ENCODE results near the gene MAP2K2. TPM values are rescaled to one million over a fixed set of nuclear protein-coding genes. Genes with fewer than 3 reads are reported as not detected.

Gene MAP2K2
- total and polyA plus RNA-seq, 2 donors (not counting 1 experiment from before 2014, with no cell fraction given), result 138 to 181 TPM

- ChIA-PET POLR2A (interaction anchor here (0.6 to 3.0 kb wide), 2 partner anchors 41 to 81 kb away, joined by 7 to 27 read pairs; no protein-coding TSS in a partner anchor), CTCF (no interaction called here)
- peaks cover 27% of the 10 kb centered on the region for H3K79me2 ChIP-seq (ENCODE audit: control insufficient read depth, insufficient read depth, low read length)
- no peaks in the 10 kb centered on the region for H3K9me3 ChIP-seq (ENCODE audit: control extremely low read depth in 1 of 3, control insufficient read depth in 2 of 3, insufficient read depth in 1 of 3, low read length in 2 of 3)
- TF ChIP-seq CTCF (IDR thresholded peaks at IDR 0.05), result no peak
- no peak for TF ChIP-seq EZH2 (IDR thresholded peaks at IDR 0.05; ENCODE audit: borderline replicate concordance, insufficient read depth, low read depth, low read length, poor library complexity, severe bottlenecking)
- H2AFZ ChIP-seq (ENCODE audit: insufficient read depth, low read depth, low read length, poor library complexity, severe bottlenecking), result peak overlapping the region; percentile 9
- H3K27ac ChIP-seq (ENCODE audit: low read length in 2 of 2), result peak overlapping the region; percentile 82 to 86
- intact Hi-C loops (cut with micrococcal nuclease), result loop anchor here (1.0 to 10.0 kb wide), 3 partner anchors 10 to 894 kb away; partner anchors contain the start of genes ANKRD24, S1PR4 and SIRT6
- peak; percentile 48 for DNase-seq
- H3K27me3 ChIP-seq (replicated peaks in 1 of 4; ENCODE audit: control extremely low read depth in 1 of 4, control insufficient read depth in 3 of 4, insufficient read depth in 4 of 4, low read length in 3 of 4), result no peaks in the 10 kb centered on the region
- H3K4me3 Mint-ChIP-seq, result peak overlapping the region; percentile 87
- H3K9me3 Mint-ChIP-seq (ENCODE audit: insufficient read depth), result no peaks in the 10 kb centered on the region
- H3K4me1 ChIP-seq (ENCODE audit: control insufficient read depth in 2 of 2, insufficient read depth in 2 of 2, low read length in 2 of 2), result peaks cover 31 to 36% of the 10 kb centered on the region in 2 donors
- H3K36me3 ChIP-seq (replicated peaks in 1 of 2; ENCODE audit: control extremely low read depth in 1 of 2, control insufficient read depth in 1 of 2, extremely low read depth in 1 of 2, insufficient read depth in 2 of 2, low read length in 1 of 2), result peaks cover 0 to 3% of the 10 kb centered on the region in 2 experiments
- peak overlapping the region; percentile 90 for H3K27ac Mint-ChIP-seq
- ATAC-seq (ENCODE audit: low read depth), result no peak
- H3K9ac ChIP-seq (ENCODE audit: low read length), result peak overlapping the region; percentile 84
- peaks cover 18% of the 10 kb centered on the region for H4K20me1 ChIP-seq (ENCODE audit: control insufficient read depth, insufficient read depth, low read length, poor library complexity, severe bottlenecking)
- H3K4me1 Mint-ChIP-seq, result peaks cover 23% of the 10 kb centered on the region
- H3K4me3 ChIP-seq (ENCODE audit: control extremely low read depth in 1 of 5, extremely low read depth in 1 of 5, insufficient read depth in 1 of 5, low read depth in 2 of 5, low read length in 4 of 5), result peak overlapping the region; percentile 67 to 90 (median 82)
- whole genome bisulfite sequencing (ENCODE audit: insufficient coverage), result 1% methylated on average over 10 of the region's 31 CpGs
- no peaks in the 10 kb centered on the region for H3K27me3 Mint-ChIP-seq
- peak overlapping the region; percentile 95 for H3K4me2 ChIP-seq (replicated peaks; ENCODE audit: low read depth, low read length, poor library complexity, severe bottlenecking)
Observed at GRCh38 chr19:4068047-4068966, 55.6 kb downstream of the MAP2K2 start.

All from B cell (primary cell).